OCI-LY3 (cell line): ENCODE measurements around the gene MYL11.

Experiments used
- H2AFZ ChIP-seq: fragments of 200-600, 300-600 bp; shearing (Covaris generic); 2 replicates; pipeline ENCODE4 v1.6.0; 2014; ENCODE audit warnings: antibody characterized with exemption, low read depth, low read length
- H3K27ac ChIP-seq: fragments of 200-600, 300-600 bp; sonication (generic); 2 replicates; pipeline ENCODE4 v1.5.1; 2014; ENCODE audit warnings: mild to moderate bottlenecking, low read length, moderate library complexity, mixed read lengths
- H3K27me3 ChIP-seq: fragments of 200-600, 300-600 bp; sonication (generic); 2 replicates; pipeline ENCODE4 v1.6.1; 2014; ENCODE audit warnings: low read depth, low read length, mixed read lengths
- H3K36me3 ChIP-seq: fragments of 200-600, 300-600 bp; sonication (generic); replicated peaks from 2 replicates; pipeline ENCODE3; 2014; ENCODE audit warnings: low read depth, low read length, mixed read lengths
- H3K4me1 ChIP-seq: fragments of 300-600, 200-600 bp; sonication (generic); 2 replicates; pipeline ENCODE4 v1.6.1; 2014; ENCODE audit warnings: low read length, mixed read lengths
- H3K4me2 ChIP-seq: fragments of 200-600, 300-600 bp; sonication (generic); 2 replicates; pipeline ENCODE4 v1.6.1; 2014; ENCODE audit warnings: low read length, mixed read lengths
- H3K4me3 ChIP-seq: fragments of 300-600, 200-600 bp; sonication (generic); 2 replicates; pipeline ENCODE4 v1.5.1; 2014; ENCODE audit warnings: antibody characterized with exemption, mild to moderate bottlenecking, low read length, moderate library complexity
- H3K79me2 ChIP-seq: fragments of 300-600, 200-600 bp; shearing (Covaris generic); 2 replicates; pipeline ENCODE4 v1.6.1; 2014; ENCODE audit warnings: mild to moderate bottlenecking, low read length, mixed read lengths
- H3K9ac ChIP-seq: fragments of 300-600, 200-600 bp; shearing (Covaris generic); 2 replicates; pipeline ENCODE4 v1.6.0; 2014; ENCODE audit warnings: mild to moderate bottlenecking, low read length, moderate library complexity
- H3K9me3 ChIP-seq: fragments of 200-600, 300-600 bp; shearing (Covaris generic); 2 replicates; pipeline ENCODE4 v1.6.1; 2014; ENCODE audit warnings: low read length, mixed read lengths; ENCODE audit not compliant: insufficient read depth
- H4K20me1 ChIP-seq: fragments of 200-600, 300-600 bp; sonication (generic); 2 replicates; pipeline ENCODE4 v1.6.1; 2016; ENCODE audit warnings: low read length, mixed read lengths; ENCODE audit not compliant: insufficient read depth
- EZH2phosphoT487 ChIP-seq: fragments of 200-600 bp; shearing (Covaris generic); IDR thresholded peaks from 2 replicates; pipeline ENCODE4 v1.6.1; 2018; ENCODE audit warnings: antibody characterized with exemption, mixed run types, low read depth
- TF ChIP-seq, protein P1 (sequence below): fragments of 200-600, 300-600 bp; sonication (generic); IDR thresholded peaks from 2 replicates; pipeline ENCODE4 v1.5.1; 2014; ENCODE audit warnings: antibody characterized with exemption, low read length, low read depth

The MYL11 gene

DNA sequence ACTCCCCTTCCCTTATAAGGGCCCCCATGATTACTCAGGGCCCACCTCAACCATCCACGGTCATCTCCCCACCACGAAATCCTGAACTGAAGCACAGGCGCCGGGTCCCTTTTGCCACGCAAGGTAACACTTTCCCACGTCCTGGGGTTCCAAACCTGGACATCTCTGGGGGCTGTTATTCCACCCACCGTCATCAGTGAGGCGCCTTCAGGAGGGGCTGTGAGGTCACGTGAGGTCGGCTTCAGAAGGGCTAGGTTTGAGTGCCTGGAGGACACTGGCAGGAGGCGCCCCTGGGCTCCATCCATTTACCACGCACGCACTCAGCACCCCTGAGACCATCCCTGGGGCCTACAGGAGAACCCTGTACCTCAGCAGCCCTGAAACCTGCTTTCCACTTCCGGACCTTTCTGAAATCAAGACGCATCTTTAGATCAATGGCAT is 23.6 kb upstream of the MYL11 start:
- H3K4me1 ChIP-seq, result peaks cover 20% of the 10 kb centered on the region
- H3K79me2 ChIP-seq, result peaks cover 17% of the 10 kb centered on the region
- no peak overlapping the region for H3K9ac ChIP-seq
- H3K27me3 ChIP-seq, result no peaks in the 10 kb centered on the region
- H4K20me1 ChIP-seq, result no peaks in the 10 kb centered on the region
- H2AFZ ChIP-seq, result no peak overlapping the region
- TF ChIP-seq EZH2phosphoT487, result no peak
- TF ChIP-seq, protein P1, sequence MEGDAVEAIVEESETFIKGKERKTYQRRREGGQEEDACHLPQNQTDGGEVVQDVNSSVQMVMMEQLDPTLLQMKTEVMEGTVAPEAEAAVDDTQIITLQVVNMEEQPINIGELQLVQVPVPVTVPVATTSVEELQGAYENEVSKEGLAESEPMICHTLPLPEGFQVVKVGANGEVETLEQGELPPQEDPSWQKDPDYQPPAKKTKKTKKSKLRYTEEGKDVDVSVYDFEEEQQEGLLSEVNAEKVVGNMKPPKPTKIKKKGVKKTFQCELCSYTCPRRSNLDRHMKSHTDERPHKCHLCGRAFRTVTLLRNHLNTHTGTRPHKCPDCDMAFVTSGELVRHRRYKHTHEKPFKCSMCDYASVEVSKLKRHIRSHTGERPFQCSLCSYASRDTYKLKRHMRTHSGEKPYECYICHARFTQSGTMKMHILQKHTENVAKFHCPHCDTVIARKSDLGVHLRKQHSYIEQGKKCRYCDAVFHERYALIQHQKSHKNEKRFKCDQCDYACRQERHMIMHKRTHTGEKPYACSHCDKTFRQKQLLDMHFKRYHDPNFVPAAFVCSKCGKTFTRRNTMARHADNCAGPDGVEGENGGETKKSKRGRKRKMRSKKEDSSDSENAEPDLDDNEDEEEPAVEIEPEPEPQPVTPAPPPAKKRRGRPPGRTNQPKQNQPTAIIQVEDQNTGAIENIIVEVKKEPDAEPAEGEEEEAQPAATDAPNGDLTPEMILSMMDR, result no peak
- no peaks in the 10 kb centered on the region for H3K9me3 ChIP-seq
- peaks cover 26% of the 10 kb centered on the region for H3K36me3 ChIP-seq
- H3K4me2 ChIP-seq, result no peak overlapping the region
- no peak overlapping the region for H3K27ac ChIP-seq
- H3K4me3 ChIP-seq, result no peak overlapping the region

DNA sequence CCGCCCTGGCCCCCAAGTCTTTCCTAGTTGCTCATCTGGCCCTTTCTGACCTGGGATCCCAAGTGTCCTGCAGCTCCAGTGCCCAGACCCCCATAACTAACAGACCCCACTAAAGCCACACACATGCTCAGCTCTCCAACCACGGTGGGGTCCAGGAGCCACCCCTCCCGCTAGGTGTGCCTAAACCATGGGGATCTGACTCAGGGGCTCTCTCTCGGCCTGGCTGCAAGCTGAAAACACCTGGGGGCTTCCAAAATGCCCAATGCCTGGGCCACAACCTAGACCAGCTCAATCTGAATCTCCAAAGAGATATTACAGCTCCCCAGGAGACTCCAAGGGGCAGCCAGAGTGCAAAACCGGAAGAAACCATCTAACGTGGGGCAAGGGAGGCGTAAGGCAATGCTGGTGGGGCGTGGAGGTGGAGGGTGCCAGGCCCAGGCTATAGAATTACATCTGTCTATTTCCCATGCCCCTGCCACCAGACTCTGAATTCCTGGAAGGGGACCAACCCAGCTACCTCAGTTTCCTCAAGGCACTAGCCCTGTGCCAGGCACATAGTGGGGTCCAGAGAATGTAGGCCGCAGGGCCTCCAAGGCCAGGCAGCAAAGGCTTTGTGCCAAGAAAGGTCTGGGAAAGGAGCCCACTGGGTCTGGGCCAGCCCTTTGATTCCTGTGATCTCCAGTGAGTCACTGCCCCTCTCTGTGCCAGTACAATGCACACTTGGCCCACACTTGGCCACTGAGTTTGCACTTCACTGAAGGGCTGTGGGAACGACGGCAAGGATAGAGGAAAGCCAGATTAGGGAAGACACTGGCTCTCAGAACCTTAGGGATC is 22.8 kb upstream of the MYL11 start:
- H3K27ac ChIP-seq, result no peak overlapping the region
- peaks cover 26% of the 10 kb centered on the region for H3K36me3 ChIP-seq
- peaks cover 24% of the 10 kb centered on the region for H3K4me1 ChIP-seq

DNA sequence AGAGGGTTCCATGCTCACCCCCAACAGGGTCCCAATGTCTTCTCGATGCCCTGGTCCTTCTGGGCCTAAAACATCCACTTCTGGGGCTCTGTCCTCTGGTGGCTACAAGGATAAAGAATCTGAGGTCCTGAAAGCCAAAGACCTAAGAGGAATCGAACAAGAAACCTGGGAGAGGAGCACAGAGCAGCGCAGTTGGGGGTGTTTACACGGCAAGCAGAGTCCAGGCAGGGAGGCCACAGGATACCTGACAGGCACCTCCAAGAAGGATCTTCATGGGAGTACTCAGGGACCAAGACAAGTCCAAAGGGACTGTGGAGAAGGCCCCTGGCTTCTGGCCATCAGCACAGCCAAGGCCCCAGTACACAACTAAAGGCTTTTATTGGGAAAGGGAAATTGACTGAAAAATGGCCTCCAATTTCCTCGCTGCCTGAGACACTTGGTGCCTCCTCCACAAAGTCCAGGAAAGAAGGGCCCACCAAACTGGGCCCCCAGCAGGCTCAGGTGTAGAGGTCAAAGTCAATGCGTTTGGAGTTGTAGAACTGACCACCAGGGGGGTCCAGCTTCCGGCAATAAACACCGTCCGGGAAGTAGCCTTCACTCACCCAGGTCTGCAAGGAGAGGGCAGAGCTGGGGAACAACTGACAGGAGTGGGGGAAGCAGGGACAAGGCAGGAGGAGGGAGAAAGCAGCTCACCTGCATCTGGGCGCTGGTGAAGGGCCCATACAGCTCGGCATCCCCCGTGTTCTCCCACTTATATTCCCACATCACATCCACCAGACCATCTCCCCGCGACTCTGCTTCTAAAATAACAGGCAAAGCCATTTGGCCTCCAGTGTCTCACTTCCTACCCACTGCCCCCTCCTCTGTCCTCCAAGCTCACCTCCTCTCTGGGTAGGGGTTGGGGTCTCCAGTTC is 21.9 kb upstream of the MYL11 start:
- Histone ChIP-seq H3K4me1 (peaks cover 24% of the 10 kb centered on the region), H3K27me3 (no peaks in the 10 kb centered on the region), H3K4me2 (no peak overlapping the region), H4K20me1 (no peaks in the 10 kb centered on the region), H3K9me3 (no peaks in the 10 kb centered on the region), H2AFZ (no peak overlapping the region), H3K9ac (no peak overlapping the region), H3K79me2 (peaks cover 19% of the 10 kb centered on the region), H3K36me3 (peaks cover 26% of the 10 kb centered on the region), H3K4me3 (no peak overlapping the region), H3K27ac (no peak overlapping the region)
- TF ChIP-seq, protein P1, result no peak
- TF ChIP-seq EZH2phosphoT487, result no peak

More for the DNA sequence above, 22.8 kb upstream of the MYL11 start:
- TF ChIP-seq EZH2phosphoT487, result no peak
- TF ChIP-seq, protein P1, result no peak
- Histone ChIP-seq H3K27me3 (no peaks in the 10 kb centered on the region), H4K20me1 (no peaks in the 10 kb centered on the region), H3K9me3 (no peaks in the 10 kb centered on the region), H3K4me3 (no peak overlapping the region), H3K79me2 (peaks cover 19% of the 10 kb centered on the region), H2AFZ (no peak overlapping the region), H3K9ac (no peak overlapping the region), H3K4me2 (no peak overlapping the region)
